Neural cell (in vitro differentiated cells): ENCODE data around the gene SP6. TPM values are rescaled to one million over a fixed set of nuclear protein-coding genes. Genes with fewer than 3 reads are reported as not detected.

Source experiments
- H2AFZ ChIP-seq: fragments of 200-600, 300-800 bp; sonication (generic), shearing (Covaris generic); 2 replicates; pipeline ENCODE4 v1.6.0; 2014; ENCODE audit warnings: low read depth, mild to moderate bottlenecking, antibody characterized with exemption, low read length, moderate library complexity
- H3F3A ChIP-seq: fragments of 200-600 bp; shearing (Covaris generic); 2 replicates; pipeline ENCODE4 v1.6.1; 2016; ENCODE audit warnings: mild to moderate bottlenecking, moderate library complexity, mixed read lengths, antibody characterized with exemption, low read length; ENCODE audit not compliant: insufficient read depth, poor library complexity, severe bottlenecking
- H3K27ac ChIP-seq: fragments of 200-600, 300-800 bp; sonication (generic), shearing (Covaris generic); 2 replicates; pipeline ENCODE4 v1.5.1; 2014; ENCODE audit warnings: mild to moderate bottlenecking, low read length, moderate library complexity
- H3K27me3 ChIP-seq: fragments of 300-800, 200-600 bp; sonication (generic), shearing (Covaris generic); 2 replicates; pipeline ENCODE4 v1.6.0; 2014; ENCODE audit warnings: mild to moderate bottlenecking, low read depth, low read length, moderate library complexity; ENCODE audit not compliant: insufficient read depth
- H3K36me3 ChIP-seq: fragments of 300-800, 200-600 bp; sonication (generic), shearing (Covaris generic); 2 replicates; pipeline ENCODE4 v1.5.1; 2014; ENCODE audit warnings: mild to moderate bottlenecking, antibody characterized with exemption, low read length, moderate library complexity; ENCODE audit not compliant: insufficient read depth
- H3K4me2 ChIP-seq: fragments of 300-800, 200-600 bp; sonication (generic), shearing (Covaris generic); 2 replicates; pipeline ENCODE4 v1.6.0; 2014; ENCODE audit warnings: mild to moderate bottlenecking, low read length
- H3K4me3 ChIP-seq: fragments of 300-800, 200-600 bp; sonication (generic), shearing (Covaris generic); 2 replicates; pipeline ENCODE4 v1.5.1; 2014; ENCODE audit warnings: mild to moderate bottlenecking, low read length, moderate library complexity
- H3K79me2 ChIP-seq: fragments of 200-600 bp; shearing (Covaris generic); replicated peaks from 2 replicates; pipeline ENCODE4 v1.6.0; 2014; ENCODE audit warnings: mild to moderate bottlenecking, low read length, moderate library complexity; ENCODE audit not compliant: insufficient read depth
- H3K9ac ChIP-seq: fragments of 300-800, 200-600 bp; sonication (generic), shearing (Covaris generic); 2 replicates; pipeline ENCODE4 v1.6.1; 2016; ENCODE audit warnings: mild to moderate bottlenecking, low read length, mixed read lengths
- H3K9me2 ChIP-seq: fragments of 200-600 bp; shearing (Covaris generic); 2 replicates; pipeline ENCODE4 v1.6.1; 2016; ENCODE audit warnings: mild to moderate bottlenecking, low read length, mixed read lengths; ENCODE audit not compliant: insufficient read depth
- H3K9me3 ChIP-seq: fragments of 200-600, 300-800 bp; sonication (generic), shearing (Covaris generic); 2 replicates; pipeline ENCODE4 v1.6.1; 2016; ENCODE audit warnings: mild to moderate bottlenecking, mixed run types, low read length, moderate library complexity, mixed read lengths
- H4K20me1 ChIP-seq: fragments of 200-600 bp; shearing (Covaris generic); 2 replicates; pipeline ENCODE4 v1.6.1; 2016; ENCODE audit warnings: mild to moderate bottlenecking, mixed run types; ENCODE audit not compliant: insufficient read depth
- EP300 ChIP-seq: fragments of 450-650 bp; conservative IDR thresholded peaks from 2 replicates; pipeline ENCODE4 v1.6.1; 2014; ENCODE audit warnings: antibody characterized with exemption, mild to moderate bottlenecking, moderate library complexity; ENCODE audit not compliant: poor library complexity, severe bottlenecking
- EZH2 ChIP-seq: fragments of 200-600, 300-800 bp; shearing (Covaris generic), sonication (generic); IDR thresholded peaks from 2 replicates; pipeline ENCODE4 v1.6.1; 2014; ENCODE audit warnings: antibody characterized with exemption, low read length, borderline replicate concordance, mild to moderate bottlenecking; ENCODE audit not compliant: insufficient read depth, poor library complexity, severe bottlenecking
- MXI1 ChIP-seq: fragments of 450-650 bp; conservative IDR thresholded peaks from 2 replicates; pipeline ENCODE4 v1.6.1; 2014; ENCODE audit warnings: antibody characterized with exemption, mild to moderate bottlenecking; ENCODE audit not compliant: poor library complexity, severe bottlenecking
- POLR2AphosphoS5 ChIP-seq: IDR thresholded peaks from 2 replicates; pipeline ENCODE4 v1.6.1; 2012
- RAD21 ChIP-seq: fragments of 450-650 bp; conservative IDR thresholded peaks from 2 replicates; pipeline ENCODE4 v1.6.1; 2014; ENCODE audit warnings: antibody characterized with exemption, mild to moderate bottlenecking, moderate library complexity
- REST ChIP-seq: IDR thresholded peaks from 2 replicates; pipeline ENCODE4 v1.6.1; 2012; ENCODE audit warnings: borderline replicate concordance
- SMC3 ChIP-seq: fragments of 450-650 bp; conservative IDR thresholded peaks from 2 replicates; pipeline ENCODE4 v1.6.1; 2014; ENCODE audit warnings: antibody characterized with exemption, mild to moderate bottlenecking, moderate library complexity; ENCODE audit not compliant: poor library complexity
- TAF1 ChIP-seq: IDR thresholded peaks from 2 replicates; pipeline ENCODE4 v1.6.1; 2012; ENCODE audit warnings: low read depth
- polyA plus RNA-seq: library from polyadenylated mRNA; depleted of rRNA; stranded (reverse); fragments of >200 nt; gene quantifications from 2 replicates; pipeline ENCODE4 v1.2.3, GENCODE V29; 2014

Gene SP6
- polyA plus RNA-seq, 1 donor from 2014 or later = 0.42 TPM

- no peak overlapping the region for H2AFZ ChIP-seq
- TF ChIP-seq EP300 = no peak
- no peak for TF ChIP-seq TAF1
- TF ChIP-seq POLR2AphosphoS5 = no peak
- TF ChIP-seq EZH2 = no peak
- TF ChIP-seq MXI1 = no peak
- TF ChIP-seq SMC3 = no peak
- no peak for TF ChIP-seq RAD21
- no peaks in the 10 kb centered on the region for H3F3A ChIP-seq
- H3K4me2 ChIP-seq = no peak overlapping the region
- H3K36me3 ChIP-seq = no peaks in the 10 kb centered on the region
- H3K27ac ChIP-seq = no peak overlapping the region
- no peaks in the 10 kb centered on the region for H3K9me2 ChIP-seq
- H3K9ac ChIP-seq = no peak overlapping the region
- no peaks in the 10 kb centered on the region for H3K79me2 ChIP-seq
- H3K9me3 ChIP-seq = no peaks in the 10 kb centered on the region
- no peak overlapping the region for H3K4me3 ChIP-seq
- peaks cover 52% of the 10 kb centered on the region for H3K27me3 ChIP-seq
- no peaks in the 10 kb centered on the region for H4K20me1 ChIP-seq
These were observed 18.2 kb upstream of the SP6 start for GRCh38 chr17:47869114-47869513.

GRCh38 chr17:47867813-47868533, 17.0 kb upstream of the SP6 start:
- H3K27me3 ChIP-seq = peaks cover 42% of the 10 kb centered on the region

More at GRCh38 chr17:47867813-47868533, 17.0 kb upstream of the SP6 start:
- no peaks in the 10 kb centered on the region for H3K9me3 ChIP-seq
- H3K9ac ChIP-seq = no peak overlapping the region
- H3K4me2 ChIP-seq = no peak overlapping the region
- no peaks in the 10 kb centered on the region for H3F3A ChIP-seq
- no peak for TF ChIP-seq REST
- TF ChIP-seq SMC3 = no peak
- no peak for TF ChIP-seq EZH2
- no peak for TF ChIP-seq MXI1
- no peak for TF ChIP-seq RAD21
- TF ChIP-seq TAF1 = no peak
- no peak overlapping the region for H2AFZ ChIP-seq
- no peaks in the 10 kb centered on the region for H3K9me2 ChIP-seq
- no peaks in the 10 kb centered on the region for H3K79me2 ChIP-seq
- H4K20me1 ChIP-seq = no peaks in the 10 kb centered on the region
- no peaks in the 10 kb centered on the region for H3K36me3 ChIP-seq
- H3K27ac ChIP-seq = no peak overlapping the region
- H3K4me3 ChIP-seq = no peak overlapping the region
